Duodenal mucosa (tissue), 2 donors: ENCODE results near the gene HOXD12.

Source experiments
- H3K27ac ChIP-seq: one replicate; pipeline ENCODE4 v1.7.0; 2013; ENCODE audit warnings: low read depth, low read length
- H3K27me3 ChIP-seq, 2 donors: one replicate each; pipeline ENCODE4 v1.7.0; 2013; ENCODE audit warnings: low read length in 2 of 2, control low read depth in 1 of 2; ENCODE audit not compliant: insufficient read depth in 2 of 2, control insufficient read depth in 1 of 2
- H3K36me3 ChIP-seq, 2 donors: one replicate each; pipeline ENCODE4 v1.7.0; 2013; ENCODE audit warnings: low read length in 2 of 2, control low read depth in 1 of 2; ENCODE audit not compliant: insufficient read depth in 2 of 2, control insufficient read depth in 1 of 2
- H3K4me1 ChIP-seq, 2 donors: one replicate each; pipeline ENCODE4 v1.7.0; 2013; ENCODE audit warnings: low read length in 2 of 2, control low read depth in 1 of 2; ENCODE audit not compliant: insufficient read depth in 2 of 2, control insufficient read depth in 1 of 2
- H3K4me3 ChIP-seq, 2 donors: one replicate each; pipeline ENCODE4 v1.7.0; 2013; ENCODE audit warnings: low read length in 2 of 2, low read depth in 1 of 2
- H3K9ac ChIP-seq, 2 donors: one replicate each; pipeline ENCODE4 v1.7.0; 2013; ENCODE audit warnings: low read length in 2 of 2, low read depth in 1 of 2
- H3K9me3 ChIP-seq, 2 donors: one replicate each; pipeline ENCODE4 v1.7.0; 2013; ENCODE audit warnings: low read length in 2 of 2, control low read depth in 1 of 2; ENCODE audit not compliant: control insufficient read depth in 1 of 2

HOXD12 gene

DNA sequence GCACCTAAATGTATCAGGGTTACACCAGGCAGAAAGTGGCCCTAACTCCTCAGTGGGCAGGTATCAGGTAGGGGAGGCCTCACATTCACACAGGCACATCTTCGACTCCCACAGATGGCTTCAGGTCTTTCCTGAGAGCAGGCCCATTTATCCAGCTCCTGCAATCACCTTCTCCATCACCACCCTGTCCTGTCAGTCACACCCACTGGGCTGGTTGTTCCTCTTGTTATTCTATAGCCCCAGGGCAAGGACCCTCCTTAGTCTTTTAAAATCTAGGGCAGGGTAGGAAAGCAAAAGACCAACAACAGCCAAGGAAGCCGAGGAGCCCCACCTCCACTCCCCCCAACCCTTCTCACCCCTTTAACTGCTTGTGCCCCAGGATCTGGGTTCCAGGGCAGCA, 42.7 kb downstream of the HOXD12 start:
- no peak overlapping the region for H3K27ac ChIP-seq
- H3K4me3 ChIP-seq: no peak overlapping the region
- no peaks in the 10 kb centered on the region for H3K36me3 ChIP-seq
- peaks cover 0 to 5% of the 10 kb centered on the region in 2 donors for H3K4me1 ChIP-seq
- H3K9me3 ChIP-seq: no peaks in the 10 kb centered on the region
- no peak overlapping the region for H3K9ac ChIP-seq
- peaks cover 72 to 90% of the 10 kb centered on the region in 2 donors for H3K27me3 ChIP-seq

DNA sequence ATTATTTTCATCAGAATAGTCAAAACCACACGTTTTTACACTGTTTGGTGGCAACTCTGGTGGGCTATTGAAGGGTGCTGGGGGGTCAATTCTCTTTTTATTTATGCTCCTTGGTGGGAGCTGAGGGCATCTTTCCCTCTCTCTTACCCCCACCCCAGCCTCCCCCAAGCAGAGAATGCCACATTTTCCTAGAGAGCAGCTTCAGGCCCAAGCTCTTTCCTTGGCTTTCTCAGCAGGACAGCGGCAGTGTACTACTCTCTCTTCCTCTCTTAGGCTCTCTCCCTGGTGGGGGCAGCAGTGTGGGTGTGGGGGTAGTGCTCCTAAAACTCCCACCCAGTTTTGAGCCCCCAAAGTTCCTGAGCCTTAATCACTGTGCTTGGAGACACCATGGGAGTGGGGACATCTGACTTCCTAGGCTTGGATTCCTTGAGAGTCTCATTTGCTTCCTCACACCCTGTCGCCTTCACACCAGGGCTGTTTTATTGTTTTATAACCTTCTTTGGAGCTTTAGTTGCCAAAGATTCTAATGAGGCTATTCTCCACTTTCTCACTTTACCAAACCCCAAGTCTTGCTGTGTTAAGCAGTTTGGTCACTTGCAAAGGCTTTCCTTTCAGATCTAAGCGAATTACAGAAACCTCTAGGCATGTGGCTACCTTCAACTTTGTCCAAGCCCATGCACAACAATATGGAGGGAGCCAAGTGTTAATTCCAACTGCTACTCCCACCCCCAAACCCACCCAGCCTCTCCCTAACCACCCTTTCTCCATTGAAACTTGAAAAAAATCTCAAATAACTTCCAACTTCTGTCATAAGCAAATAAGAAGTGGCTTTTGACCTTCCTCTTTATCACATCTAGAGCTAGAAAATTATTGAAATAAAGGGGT, 45.7 kb downstream of the HOXD12 start:
- H3K27me3 ChIP-seq: peaks cover 68 to 92% of the 10 kb centered on the region in 2 donors

GRCh38 chr2:176146101-176146500, 46.5 kb downstream of the HOXD12 start:
- Histone ChIP-seq H3K36me3 (no peaks in the 10 kb centered on the region), H3K4me1 (no peaks in the 10 kb centered on the region), H3K9me3 (no peaks in the 10 kb centered on the region), H3K27me3 (peaks cover 70 to 94% of the 10 kb centered on the region in 2 donors), H3K4me3 (no peak overlapping the region), H3K27ac (no peak overlapping the region), H3K9ac (no peak overlapping the region)

More for the DNA sequence above, 45.7 kb downstream of the HOXD12 start:
- no peak overlapping the region for H3K27ac ChIP-seq
- peaks cover 0 to 5% of the 10 kb centered on the region in 2 donors for H3K4me1 ChIP-seq
- H3K9ac ChIP-seq: no peak overlapping the region
- H3K9me3 ChIP-seq: no peaks in the 10 kb centered on the region
- H3K4me3 ChIP-seq: no peak overlapping the region
- no peaks in the 10 kb centered on the region for H3K36me3 ChIP-seq

DNA sequence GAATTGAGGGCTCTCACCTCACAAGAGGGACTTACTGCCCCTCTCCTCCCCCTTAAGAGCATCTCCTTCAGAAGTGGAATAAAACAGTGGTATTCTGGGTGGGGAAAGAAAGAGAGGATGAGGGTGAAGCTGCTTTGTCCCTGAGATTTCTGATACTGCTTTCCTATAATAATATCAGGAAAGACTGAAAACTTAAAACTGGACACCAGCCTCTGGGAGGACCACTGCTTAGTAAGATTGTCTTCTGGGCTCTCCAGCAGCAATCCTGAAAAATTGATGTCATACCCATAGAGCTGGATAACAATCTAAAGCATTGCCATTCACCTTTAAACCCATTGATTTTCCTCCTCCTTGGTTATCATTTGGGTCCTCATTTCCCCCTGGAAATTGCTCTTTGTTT, 47.0 kb downstream of the HOXD12 start:
- Histone ChIP-seq H3K4me1 (no peaks in the 10 kb centered on the region), H3K27me3 (peaks cover 75 to 94% of the 10 kb centered on the region in 2 donors), H3K9me3 (no peaks in the 10 kb centered on the region), H3K36me3 (no peaks in the 10 kb centered on the region), H3K4me3 (no peak overlapping the region), H3K27ac (no peak overlapping the region), H3K9ac (no peak overlapping the region)

- H3K27me3 ChIP-seq: peaks cover 76 to 94% of the 10 kb centered on the region in 2 donors
These were observed 47.7 kb downstream of the HOXD12 start for GRCh38 chr2:176147210-176147799.

DNA sequence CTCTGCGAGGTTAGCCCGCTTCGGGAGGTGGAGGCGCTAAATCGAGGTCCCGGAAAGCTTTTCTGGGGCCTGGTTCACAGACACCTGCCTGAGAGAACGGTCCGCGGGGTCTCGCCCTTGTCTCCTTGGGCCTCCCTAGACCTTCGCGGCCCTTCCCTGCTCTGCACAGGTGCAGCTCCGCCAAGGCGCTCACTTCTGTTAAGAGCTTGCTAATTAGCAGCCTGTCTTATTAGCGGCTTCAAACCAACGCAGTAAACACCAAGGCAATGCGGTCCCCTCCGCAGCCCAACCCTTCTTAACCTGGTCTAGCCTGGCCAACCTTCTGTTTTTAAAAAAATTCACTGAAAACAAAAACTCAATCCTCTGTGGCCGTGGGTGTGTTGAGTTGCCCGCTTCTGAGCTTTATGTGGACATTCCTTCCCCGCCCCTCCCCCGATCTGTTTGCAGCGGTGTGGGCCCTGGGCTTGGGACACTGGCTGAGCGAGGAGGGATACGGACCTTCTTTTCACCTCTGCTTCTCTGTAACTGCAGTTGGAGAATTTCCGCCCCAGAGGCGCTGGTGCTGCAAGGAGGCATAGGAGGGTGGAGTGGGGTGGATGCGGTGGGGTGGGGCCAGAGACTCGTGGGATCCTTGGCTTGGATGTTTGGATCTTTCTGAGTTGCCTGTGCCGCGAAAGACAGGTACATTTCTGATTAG, 48.4 kb downstream of the HOXD12 start:
- Histone ChIP-seq H3K4me1 (no peaks in the 10 kb centered on the region), H3K4me3 (no peak overlapping the region), H3K36me3 (no peaks in the 10 kb centered on the region), H3K9ac (no peak overlapping the region), H3K9me3 (no peaks in the 10 kb centered on the region), H3K27ac (no peak overlapping the region), H3K27me3 (peaks cover 77 to 94% of the 10 kb centered on the region in 2 donors)

More at GRCh38 chr2:176147210-176147799, 47.7 kb downstream of the HOXD12 start:
- Histone ChIP-seq H3K27ac (no peak overlapping the region), H3K4me1 (no peaks in the 10 kb centered on the region), H3K36me3 (no peaks in the 10 kb centered on the region), H3K9ac (no peak overlapping the region), H3K4me3 (no peak overlapping the region), H3K9me3 (no peaks in the 10 kb centered on the region)

GRCh38 chr2:176148751-176149421, 49.3 kb downstream of the HOXD12 start:
- Histone ChIP-seq H3K9ac (no peak overlapping the region), H3K36me3 (no peaks in the 10 kb centered on the region), H3K4me1 (no peaks in the 10 kb centered on the region), H3K4me3 (no peak overlapping the region), H3K27ac (no peak overlapping the region), H3K27me3 (peaks cover 75 to 94% of the 10 kb centered on the region in 2 donors), H3K9me3 (no peaks in the 10 kb centered on the region)

GRCh38 chr2:176149481-176149938, 49.9 kb downstream of the HOXD12 start:
- Histone ChIP-seq H3K36me3 (no peaks in the 10 kb centered on the region), H3K4me1 (no peaks in the 10 kb centered on the region), H3K9ac (no peak overlapping the region), H3K27ac (no peak overlapping the region), H3K9me3 (no peaks in the 10 kb centered on the region), H3K27me3 (peaks cover 80 to 98% of the 10 kb centered on the region in 2 donors), H3K4me3 (no peak overlapping the region)

GRCh38 chr2:176149939-176150583, 50.5 kb downstream of the HOXD12 start:
- H3K9ac ChIP-seq: no peak overlapping the region
- H3K27ac ChIP-seq: no peak overlapping the region
- H3K27me3 ChIP-seq: peaks cover 81 to 98% of the 10 kb centered on the region in 2 donors
- no peaks in the 10 kb centered on the region for H3K9me3 ChIP-seq
- no peaks in the 10 kb centered on the region for H3K4me1 ChIP-seq
- no peaks in the 10 kb centered on the region for H3K36me3 ChIP-seq
- no peak overlapping the region for H3K4me3 ChIP-seq
